IPS DF 6.9 (cell line): ENCODE results near the gene EXOSC9.
"Not testable (repeated sequence)": the region's sequence is repeated elsewhere in the genome, so short reads cannot be mapped to it uniquely, and the experiment has no call there.

Experiments
- DNase-seq: peaks from one replicate; pipeline ENCODE4 v3.0.0-alpha.2; 2013; ENCODE audit warnings: low read depth, low spot score
- H3K27ac ChIP-seq: one replicate; pipeline ENCODE4 v1.5.1; 2013; ENCODE audit warnings: low read length, control low read depth
- H3K27me3 ChIP-seq: 2 replicates; pipeline ENCODE4 v1.6.1; 2013; ENCODE audit warnings: mild to moderate bottlenecking, low read length; ENCODE audit not compliant: control insufficient read depth, insufficient read depth
- H3K36me3 ChIP-seq: 2 replicates; pipeline ENCODE4 v1.6.1; 2013; ENCODE audit warnings: low read length; ENCODE audit not compliant: control insufficient read depth, insufficient read depth
- H3K4me1 ChIP-seq: 2 replicates; pipeline ENCODE4 v1.6.1; 2013; ENCODE audit warnings: low read length; ENCODE audit not compliant: control insufficient read depth, insufficient read depth
- H3K4me3 ChIP-seq: 2 replicates; pipeline ENCODE4 v1.5.1; 2013; ENCODE audit warnings: mild to moderate bottlenecking, low read length
- H3K9me3 ChIP-seq: 2 replicates; pipeline ENCODE4 v1.6.1; 2013; ENCODE audit warnings: low read length, inconsistent platforms; ENCODE audit not compliant: control insufficient read depth, insufficient read depth
- WGBS: extraction: QIAGEN DNeasy Blood & Tissue Kit; methylation state at CpG from one replicate; pipeline ENCODE4 v1.1.7; 2013; ENCODE audit warnings: mixed read lengths, missing lambda C conversion rate; ENCODE audit not compliant: insufficient read length, insufficient coverage; 5-methylcytosine and 5-hydroxymethylcytosine counted together

The EXOSC9 gene, protein sequence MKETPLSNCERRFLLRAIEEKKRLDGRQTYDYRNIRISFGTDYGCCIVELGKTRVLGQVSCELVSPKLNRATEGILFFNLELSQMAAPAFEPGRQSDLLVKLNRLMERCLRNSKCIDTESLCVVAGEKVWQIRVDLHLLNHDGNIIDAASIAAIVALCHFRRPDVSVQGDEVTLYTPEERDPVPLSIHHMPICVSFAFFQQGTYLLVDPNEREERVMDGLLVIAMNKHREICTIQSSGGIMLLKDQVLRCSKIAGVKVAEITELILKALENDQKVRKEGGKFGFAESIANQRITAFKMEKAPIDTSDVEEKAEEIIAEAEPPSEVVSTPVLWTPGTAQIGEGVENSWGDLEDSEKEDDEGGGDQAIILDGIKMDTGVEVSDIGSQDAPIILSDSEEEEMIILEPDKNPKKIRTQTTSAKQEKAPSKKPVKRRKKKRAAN

GRCh38 chr4:121800961-121801714, at the start of gene EXOSC9:
Gene EXOSC9 (plus strand): TSS chr4:121801323. CDS start chr4:121801425, 102 bp downstream.
- H3K9me3 ChIP-seq, result no peaks in the 10 kb centered on the region
- peak within 1 kb of the TSS; percentile 100 for H3K4me3 ChIP-seq
- peak; percentile 88 for DNase-seq
- no peaks in the 10 kb centered on the region; the same call in 1 of the 2 replicates for H3K4me1 ChIP-seq
- no peaks in the 10 kb centered on the region for H3K27me3 ChIP-seq
- H3K27ac ChIP-seq, result no peak within 1 kb of the TSS
- no CpG with 5 or more reads among the region's 48 CpGs for WGBS
- H3K36me3 ChIP-seq, result no peaks in the 10 kb centered on the region; the same call in 1 of the 2 replicates

- H3K27ac ChIP-seq, H3K9me3 ChIP-seq, H3K4me1 ChIP-seq, H3K36me3 ChIP-seq, DNase-seq, H3K4me3 ChIP-seq: not testable (repeated sequence)
- no CpG with 5 or more reads among the region's 1 CpG for WGBS
- peaks cover 11% of the 10 kb centered on the region; the same call in 1 of the 2 replicates for H3K27me3 ChIP-seq
These were observed 49.0 kb upstream of the EXOSC9 start for GRCh38 chr4:121752142-121752541.

DNA sequence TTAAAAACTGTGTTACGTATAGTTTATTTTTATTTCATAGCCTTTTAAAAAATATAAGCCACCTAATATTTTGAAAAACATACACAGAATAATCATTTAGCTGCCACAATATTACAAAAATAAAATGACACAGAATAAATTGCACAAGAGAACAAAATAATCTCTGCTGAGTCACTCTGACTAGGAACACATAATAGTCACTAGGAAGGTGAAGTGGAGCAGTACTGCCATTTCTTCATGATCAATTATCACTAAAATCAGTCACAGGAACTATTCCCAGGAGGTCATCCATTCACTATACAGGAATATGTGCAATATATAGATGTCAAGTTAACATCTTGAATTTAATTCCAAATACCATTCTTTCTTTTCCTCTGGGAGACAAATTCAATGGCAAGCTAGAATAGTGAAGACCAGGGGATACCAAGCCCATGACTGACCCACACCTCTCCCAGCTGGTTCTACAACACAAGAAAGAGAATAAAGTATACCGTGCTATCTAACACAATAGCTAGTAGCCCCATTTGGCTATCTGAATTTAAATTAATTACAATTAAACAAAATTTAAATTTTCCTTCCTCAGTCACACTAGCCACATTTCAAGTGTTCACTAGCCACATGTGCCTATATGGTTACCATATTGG, 42.1 kb upstream of the EXOSC9 start:
- no peaks in the 10 kb centered on the region for H3K9me3 ChIP-seq
- no peak overlapping the region for H3K4me3 ChIP-seq
- H3K4me1 ChIP-seq, result no peaks in the 10 kb centered on the region
- no CpG with 5 or more reads among the region's 2 CpGs for WGBS
- H3K27ac ChIP-seq, result no peak overlapping the region
- DNase-seq, result no peak
- no peaks in the 10 kb centered on the region for H3K36me3 ChIP-seq
- H3K27me3 ChIP-seq, result peaks cover 10% of the 10 kb centered on the region

- Histone ChIP-seq H3K27me3 (peaks cover 20% of the 10 kb centered on the region), H3K4me1 (no peaks in the 10 kb centered on the region), H3K36me3 (no peaks in the 10 kb centered on the region), H3K27ac (no peak overlapping the region), H3K9me3 (no peaks in the 10 kb centered on the region), H3K4me3 (no peak overlapping the region)
- no peak for DNase-seq
- WGBS, result no CpG with 5 or more reads among the region's 3 CpGs
These were observed 40.9 kb upstream of the EXOSC9 start for GRCh38 chr4:121760205-121760604.

DNA sequence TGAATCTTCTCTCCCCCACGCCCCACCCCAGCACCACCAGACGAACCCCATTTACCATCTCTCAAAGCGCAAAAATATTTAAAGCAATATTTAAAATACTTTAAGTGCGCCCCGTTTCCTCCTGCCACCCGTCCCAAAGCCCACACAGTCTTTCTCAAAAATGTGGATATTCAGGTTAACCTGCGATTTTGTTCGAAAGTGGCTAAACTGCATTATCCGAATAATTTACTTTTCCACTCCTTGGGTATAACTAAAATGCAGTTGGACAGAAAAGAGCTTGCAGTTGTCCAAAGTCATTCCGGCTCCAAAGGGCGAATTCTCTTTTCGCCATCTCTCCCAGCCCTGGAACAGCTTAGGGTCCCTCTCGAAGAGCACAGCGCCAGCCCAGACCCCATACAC, 36.8 kb upstream of the EXOSC9 start:
- Histone ChIP-seq H3K4me1 (no peaks in the 10 kb centered on the region; the same call in 1 of the 2 replicates), H3K27me3 (peaks cover 36% of the 10 kb centered on the region), H3K27ac (no peak overlapping the region), H3K36me3 (no peaks in the 10 kb centered on the region), H3K4me3 (peak overlapping the region; percentile 51; the same call in 1 of the 2 replicates), H3K9me3 (no peaks in the 10 kb centered on the region)
- no peak for DNase-seq
- WGBS, result no CpG with 5 or more reads among the region's 14 CpGs

GRCh38 chr4:121764702-121765367, 36.3 kb upstream of the EXOSC9 start, which contains the start of gene SMIM43:
Gene SMIM43 (minus strand): TSS chr4:121765164. CDS start chr4:121765105, 59 bp downstream.
- Histone ChIP-seq H3K4me1 (no peaks in the 10 kb centered on the region; the same call in 1 of the 2 replicates), H3K36me3 (no peaks in the 10 kb centered on the region), H3K9me3 (no peaks in the 10 kb centered on the region), H3K27ac (no peak within 1 kb of the TSS), H3K27me3 (peaks cover 36% of the 10 kb centered on the region), H3K4me3 (peak within 1 kb of the TSS; percentile 51; the same call in 1 of the 2 replicates)
- no peak for DNase-seq
- WGBS, result no CpG with 5 or more reads among the region's 75 CpGs

GRCh38 chr4:121765368-121765705, 35.8 kb upstream of the EXOSC9 start:
- no CpG with 5 or more reads among the region's 16 CpGs for WGBS
- Histone ChIP-seq H3K9me3 (no peaks in the 10 kb centered on the region), H3K4me3 (peak overlapping the region; percentile 51; the same call in 1 of the 2 replicates), H3K4me1 (no peaks in the 10 kb centered on the region; the same call in 1 of the 2 replicates), H3K27ac (no peak overlapping the region), H3K36me3 (no peaks in the 10 kb centered on the region), H3K27me3 (peaks cover 34% of the 10 kb centered on the region)
- no peak for DNase-seq

- Histone ChIP-seq H3K9me3 (no peaks in the 10 kb centered on the region), H3K4me1 (no peaks in the 10 kb centered on the region; the same call in 1 of the 2 replicates), H3K27me3 (peaks cover 34% of the 10 kb centered on the region), H3K36me3 (no peaks in the 10 kb centered on the region), H3K27ac (no peak overlapping the region), H3K4me3 (no peak overlapping the region)
- WGBS, result no CpG with 5 or more reads among the region's 9 CpGs
- no peak for DNase-seq
These were observed 35.1 kb upstream of the EXOSC9 start for GRCh38 chr4:121765971-121766538.

- Histone ChIP-seq H3K4me3 (no peak overlapping the region), H3K27ac (no peak overlapping the region), H3K36me3 (no peaks in the 10 kb centered on the region), H3K4me1 (no peaks in the 10 kb centered on the region; the same call in 1 of the 2 replicates), H3K27me3 (peaks cover 34% of the 10 kb centered on the region), H3K9me3 (no peaks in the 10 kb centered on the region)
- WGBS, result no CpG with 5 or more reads among the region's 4 CpGs
- no peak for DNase-seq
These were observed 34.0 kb upstream of the EXOSC9 start for GRCh38 chr4:121767166-121767565.
